BLaER1 treated with 17β-estradiol and CSF1 and Interleukin-3, amounts not matched to agents 10 nM and 100 nM (cell line): ENCODE results near the gene SAP130.

Experiments
- H3K27ac ChIP-seq, 11 experiments: shearing (Covaris generic); formaldehyde crosslinking; 2 replicates each; pipeline ENCODE4 v1.8.1; 2022
- H3K27me3 ChIP-seq, 11 experiments: shearing (Covaris generic); formaldehyde crosslinking; 2 replicates each; pipeline ENCODE4 v1.8.1; 2022
- H3K36me3 ChIP-seq, 11 experiments: shearing (Covaris generic); formaldehyde crosslinking; 2 replicates each; pipeline ENCODE4 v1.8.1; 2022
- H3K4me1 ChIP-seq, 10 experiments: shearing (Covaris generic); formaldehyde crosslinking; 2 replicates each; pipeline ENCODE4 v1.8.1; 2022
- H3K4me2 ChIP-seq, 11 experiments: shearing (Covaris generic); formaldehyde crosslinking; 2 replicates each; pipeline ENCODE4 v1.8.1; 2022
- H3K4me3 ChIP-seq, 10 experiments: shearing (Covaris generic); formaldehyde crosslinking; 2 replicates each; pipeline ENCODE4 v1.8.1; 2022
- H3K9ac ChIP-seq, 11 experiments: shearing (Covaris generic); formaldehyde crosslinking; 2 replicates each; pipeline ENCODE4 v1.8.1; 2022
- H3K9me3 ChIP-seq, 11 experiments: shearing (Covaris generic); formaldehyde crosslinking; replicated peaks in 1 of 11; 2 replicates each; pipeline ENCODE4 v1.8.1; 2022
- H4K20me1 ChIP-seq, 11 experiments: shearing (Covaris generic); formaldehyde crosslinking; 2 replicates each; pipeline ENCODE4 v1.8.1; 2022
- Cebpa-rat ChIP-seq, 11 experiments: shearing (Covaris generic); IDR thresholded peaks; 2 replicates each; pipeline ENCODE4 v1.8.1; 2022

Gene SAP130

GRCh38 chr2:127906206-127906926 is 121.5 kb downstream of the SAP130 start:
- H3K27me3 ChIP-seq = no peaks in the 10 kb centered on the region
- H3K9me3 ChIP-seq = peaks cover 0 to 12% (median 0%) of the 10 kb centered on the region in 11 experiments; a peak in 4 of 22 replicates
- no peak overlapping the region for H3K27ac ChIP-seq
- no peaks in the 10 kb centered on the region for H4K20me1 ChIP-seq
- H3K9ac ChIP-seq = no peak overlapping the region
- H3K36me3 ChIP-seq = no peaks in the 10 kb centered on the region
- peaks cover 0 to 6% (median 0%) of the 10 kb centered on the region in 10 experiments; a peak in 1 of 20 replicates for H3K4me1 ChIP-seq
- TF ChIP-seq Cebpa-rat (IDR thresholded peaks at IDR 0.05) = no peak
- H3K4me3 ChIP-seq = no peak overlapping the region
- no peak overlapping the region for H3K4me2 ChIP-seq

DNA sequence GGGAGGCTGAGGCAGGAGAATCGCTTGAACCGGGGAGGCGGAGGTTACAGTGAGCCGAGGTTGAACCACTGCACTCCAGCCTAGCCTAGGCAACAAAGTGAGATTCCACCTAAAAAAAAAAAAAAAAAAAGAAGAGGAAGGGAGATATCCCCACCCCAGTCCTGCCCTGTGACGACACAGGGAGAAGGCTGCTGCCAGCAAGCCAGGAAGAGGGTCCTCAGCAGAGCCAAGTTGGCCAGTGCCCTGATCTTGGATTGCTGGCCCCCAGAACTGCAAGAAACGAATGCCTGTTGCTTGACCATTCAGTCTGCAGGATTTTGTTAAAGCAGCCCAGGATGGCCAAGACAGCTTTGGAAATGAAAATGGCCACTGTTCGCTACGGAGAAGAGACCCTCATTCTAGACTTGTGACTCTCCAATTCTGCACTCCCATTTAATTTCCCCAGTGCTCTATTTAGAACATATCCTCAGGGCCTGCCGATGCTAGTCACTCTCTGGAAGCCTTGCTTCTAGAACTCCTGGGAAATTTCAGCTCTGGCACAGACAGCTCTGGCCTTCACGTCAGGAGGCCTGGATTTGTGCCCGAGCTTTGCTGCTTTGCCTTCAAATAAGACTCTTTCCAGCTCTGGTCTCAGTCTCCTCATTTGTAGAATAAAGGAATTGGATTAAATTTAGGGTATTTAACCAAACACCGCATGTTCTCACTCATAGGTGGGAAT is 126.4 kb downstream of the SAP130 start:
- Histone ChIP-seq H3K27ac (no peak overlapping the region), H3K27me3 (peaks cover 0 to 6% (median 0%) of the 10 kb centered on the region in 11 experiments; a peak in 1 of 22 replicates), H3K4me3 (no peak overlapping the region), H3K36me3 (no peaks in the 10 kb centered on the region), H3K9ac (no peak overlapping the region), H3K9me3 (no peaks in the 10 kb centered on the region), H3K4me2 (no peak overlapping the region), H3K4me1 (peaks cover 15 to 31% (median 22%) of the 10 kb centered on the region in 10 experiments), H4K20me1 (no peaks in the 10 kb centered on the region; a peak in 1 of 22 replicates)
- TF ChIP-seq Cebpa-rat (IDR thresholded peaks at IDR 0.05) = no peak

DNA sequence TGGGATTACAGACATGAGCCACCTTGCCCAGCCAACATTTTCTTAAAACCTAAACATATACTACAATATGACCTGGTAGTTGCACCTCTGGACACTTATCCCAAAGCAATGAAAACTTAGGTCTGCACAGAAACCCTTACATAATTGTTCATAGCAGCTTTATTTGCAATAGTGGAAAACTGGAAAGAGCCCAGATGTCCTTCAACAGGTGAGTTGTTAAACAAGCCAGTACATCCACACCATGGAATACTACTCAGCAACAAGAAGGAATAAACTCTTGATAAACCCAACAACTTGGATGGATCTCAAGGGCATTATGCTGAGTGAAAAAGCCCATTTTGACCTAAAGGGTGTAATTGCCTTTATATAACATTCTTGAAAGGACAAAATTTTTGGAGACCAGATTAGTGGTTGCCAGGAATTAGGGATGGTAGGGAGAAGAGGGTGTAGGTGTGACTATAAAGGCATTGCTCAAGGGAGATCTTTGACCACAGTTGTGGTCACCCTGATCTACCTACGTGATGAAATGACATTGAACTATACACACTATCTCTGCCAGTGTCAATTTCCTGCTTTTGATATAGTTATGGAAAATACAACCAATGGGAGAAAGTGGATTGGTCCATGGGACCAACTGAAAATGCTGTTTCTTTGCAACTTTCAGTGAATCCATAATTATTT is 130.2 kb downstream of the SAP130 start:
- peak overlapping the region in 1 of 10 experiments; percentile 13; a peak in 1 of 20 replicates for H3K4me3 ChIP-seq
- peaks cover 15 to 51% (median 35%) of the 10 kb centered on the region in 10 experiments for H3K4me1 ChIP-seq
- H3K27ac ChIP-seq = peak overlapping the region in 7 of 11 experiments; percentile 39 to 60 (median 53); a peak in 14 of 22 replicates
- no peaks in the 10 kb centered on the region for H3K36me3 ChIP-seq
- H3K9me3 ChIP-seq = no peaks in the 10 kb centered on the region
- TF ChIP-seq Cebpa-rat (IDR thresholded peaks at IDR 0.05) = no peak
- peaks cover 0 to 6% (median 0%) of the 10 kb centered on the region in 11 experiments; a peak in 1 of 22 replicates for H3K27me3 ChIP-seq
- H3K4me2 ChIP-seq = peak overlapping the region; percentile 60 to 86 (median 80)
- peak overlapping the region in 5 of 11 experiments; percentile 12 to 40 (median 20); a peak in 3 of 22 replicates for H3K9ac ChIP-seq
- no peaks in the 10 kb centered on the region; a peak in 1 of 22 replicates for H4K20me1 ChIP-seq

DNA sequence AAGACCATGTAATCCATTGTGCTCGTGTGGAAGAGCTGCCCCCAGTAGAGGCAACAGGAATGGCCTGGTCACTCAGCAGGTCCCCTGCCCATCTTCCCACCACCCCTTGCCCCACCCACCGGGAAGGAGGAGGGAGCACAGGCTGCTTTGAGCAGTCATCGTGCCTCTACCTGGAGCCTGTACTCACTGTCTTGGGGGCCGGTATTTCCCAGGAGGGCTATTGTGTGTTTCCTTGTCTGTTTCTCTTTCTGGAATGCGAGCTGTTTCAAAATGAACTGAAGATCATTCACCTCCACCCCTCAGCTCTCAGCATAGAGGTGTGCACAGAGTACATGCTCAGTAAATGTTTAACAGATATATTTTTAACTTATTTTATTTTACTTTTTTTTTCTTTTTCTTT is 134.4 kb downstream of the SAP130 start:
- no peak for TF ChIP-seq Cebpa-rat (IDR thresholded peaks at IDR 0.05)
- Histone ChIP-seq H4K20me1 (no peaks in the 10 kb centered on the region), H3K4me3 (no peak overlapping the region), H3K27ac (no peak overlapping the region), H3K36me3 (no peaks in the 10 kb centered on the region), H3K4me1 (peaks cover 12 to 46% (median 29%) of the 10 kb centered on the region in 10 experiments), H3K4me2 (peak overlapping the region in 9 of 11 experiments; percentile 0 to 60 (median 40); a peak in 15 of 22 replicates), H3K27me3 (no peaks in the 10 kb centered on the region), H3K9ac (no peak overlapping the region; a peak in 2 of 22 replicates), H3K9me3 (peaks cover 0 to 4% (median 0%) of the 10 kb centered on the region in 11 experiments; a peak in 1 of 22 replicates)

GRCh38 chr2:127893033-127893432 is 134.8 kb downstream of the SAP130 start:
- no peak overlapping the region; a peak in 1 of 22 replicates for H3K9ac ChIP-seq
- H3K4me1 ChIP-seq = peaks cover 11 to 45% (median 28%) of the 10 kb centered on the region in 10 experiments
- TF ChIP-seq Cebpa-rat (IDR thresholded peaks at IDR 0.05) = no peak
- no peaks in the 10 kb centered on the region for H3K27me3 ChIP-seq
- peaks cover 0 to 4% (median 0%) of the 10 kb centered on the region in 11 experiments; a peak in 1 of 22 replicates for H3K9me3 ChIP-seq
- H4K20me1 ChIP-seq = no peaks in the 10 kb centered on the region
- no peak overlapping the region for H3K4me3 ChIP-seq
- H3K36me3 ChIP-seq = no peaks in the 10 kb centered on the region
- H3K27ac ChIP-seq = no peak overlapping the region
- H3K4me2 ChIP-seq = peak overlapping the region in 9 of 11 experiments; percentile 0 to 60 (median 40); a peak in 12 of 22 replicates

DNA sequence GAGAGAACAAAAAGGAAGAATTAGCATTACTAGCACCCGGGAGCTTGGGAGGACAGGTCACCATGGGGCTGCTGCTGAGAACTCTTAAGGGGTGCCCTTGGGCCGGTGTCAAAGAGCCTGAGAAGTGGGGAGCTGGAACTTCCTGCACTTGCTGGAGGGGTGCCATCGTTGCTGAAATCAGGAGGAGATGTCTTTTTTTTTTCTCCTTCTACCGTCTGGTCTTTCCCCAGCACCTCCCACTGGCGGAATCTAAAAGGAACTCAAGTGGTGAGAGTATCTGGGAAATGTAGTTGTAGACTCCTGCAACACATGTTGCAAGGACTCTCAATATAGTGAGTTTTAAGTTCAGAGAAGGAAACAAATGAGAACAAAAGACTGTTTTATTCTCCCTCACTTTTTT is 136.0 kb downstream of the SAP130 start:
- H3K4me2 ChIP-seq = peak overlapping the region in 1 of 11 experiments; percentile 18; a peak in 2 of 22 replicates
- no peaks in the 10 kb centered on the region for H3K27me3 ChIP-seq
- H3K27ac ChIP-seq = no peak overlapping the region
- no peak for TF ChIP-seq Cebpa-rat (IDR thresholded peaks at IDR 0.05)
- H3K4me1 ChIP-seq = peaks cover 12 to 43% (median 28%) of the 10 kb centered on the region in 10 experiments
- H3K36me3 ChIP-seq = no peaks in the 10 kb centered on the region
- no peak overlapping the region for H3K9ac ChIP-seq
- no peak overlapping the region for H3K4me3 ChIP-seq
- H3K9me3 ChIP-seq = peaks cover 0 to 4% (median 0%) of the 10 kb centered on the region in 11 experiments; a peak in 1 of 22 replicates
- H4K20me1 ChIP-seq = no peaks in the 10 kb centered on the region
